ENCODE data around the gene ZNF138. TPM values are rescaled to one million over a fixed set of nuclear protein-coding genes. Genes with fewer than 3 reads are reported as not detected.

Gene ZNF138
- total and polyA plus RNA-seq, 2 of the 8 experiments (the other 6 are each of a cell fraction or from before 2014, with no cell fraction given): 7.5 to 22.6 TPM

DNA sequence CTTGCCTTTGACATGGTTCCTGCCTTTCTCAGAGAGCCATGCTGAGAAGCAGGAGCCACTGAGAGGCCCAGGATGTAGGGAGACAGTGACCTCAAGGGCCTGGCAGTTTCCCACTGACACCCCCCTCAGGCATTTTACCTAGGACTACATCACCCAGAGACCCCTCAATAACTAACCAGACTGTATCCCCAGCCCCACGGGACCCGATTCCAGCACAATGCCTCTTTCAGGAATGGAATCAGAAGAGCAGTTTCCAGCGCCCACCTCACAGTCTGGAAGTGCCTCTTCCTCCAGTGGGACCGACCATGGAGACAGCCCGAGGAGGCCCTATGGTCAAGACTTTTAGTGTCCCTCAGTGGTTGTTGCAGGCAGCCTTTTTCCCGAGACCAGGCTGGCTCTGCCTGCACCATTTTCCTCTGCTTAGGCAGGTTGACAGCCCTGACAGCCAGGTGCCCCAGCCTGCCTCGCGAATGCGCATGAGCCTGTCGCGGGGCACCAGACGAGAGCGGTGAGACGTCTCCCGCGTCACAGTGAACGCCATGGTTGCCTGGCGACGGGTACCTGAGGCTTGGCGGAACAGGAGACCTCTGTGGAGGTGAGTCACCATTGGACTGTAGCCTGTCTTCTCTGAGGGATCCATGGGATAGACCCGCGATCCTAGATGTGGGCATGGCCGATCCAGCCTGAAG is 80.5 kb downstream of the ZNF138 start:
- peaks cover 2 to 44% of the 10 kb centered on the region in 2 experiments; a peak in 2 of 4 replicates for H3K9me3 ChIP-seq (ENCODE audit: insufficient read depth in 2 of 2, low read depth in 1 of 2, low read length in 1 of 2)
- no peak for TF ChIP-seq RFX5 (IDR thresholded peaks at IDR 0.05; ENCODE audit: borderline replicate concordance, low read depth, low read length)
- no peak for TF ChIP-seq SRF (IDR thresholded peaks at IDR 0.05; ENCODE audit: low read depth, low read length)
- TF ChIP-seq RNF2 (IDR thresholded peaks at IDR 0.05; ENCODE audit: borderline replicate concordance, low read depth, low read length, missing control alignments, poor library complexity, severe bottlenecking): no peak
- TF ChIP-seq, protein P1, sequence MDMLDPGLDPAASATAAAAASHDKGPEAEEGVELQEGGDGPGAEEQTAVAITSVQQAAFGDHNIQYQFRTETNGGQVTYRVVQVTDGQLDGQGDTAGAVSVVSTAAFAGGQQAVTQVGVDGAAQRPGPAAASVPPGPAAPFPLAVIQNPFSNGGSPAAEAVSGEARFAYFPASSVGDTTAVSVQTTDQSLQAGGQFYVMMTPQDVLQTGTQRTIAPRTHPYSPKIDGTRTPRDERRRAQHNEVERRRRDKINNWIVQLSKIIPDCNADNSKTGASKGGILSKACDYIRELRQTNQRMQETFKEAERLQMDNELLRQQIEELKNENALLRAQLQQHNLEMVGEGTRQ (IDR thresholded peaks at IDR 0.05; ENCODE audit: low read length): no peak
- no peak for TF ChIP-seq CREB1 (IDR thresholded peaks at IDR 0.05)
- TF ChIP-seq FOSL1 (IDR thresholded peaks at IDR 0.05; ENCODE audit: insufficient read depth, low read depth, low read length): no peak
- no peak for TF ChIP-seq SP4 (IDR thresholded peaks at IDR 0.05; ENCODE audit: low read length)
- TF ChIP-seq GABPA (IDR thresholded peaks at IDR 0.05; ENCODE audit: borderline replicate concordance, insufficient read depth, low read length): no peak
- no peak overlapping the region for H3K4me2 ChIP-seq (ENCODE audit: insufficient read depth in 1 of 2, low read depth in 2 of 2, low read length in 2 of 2)
- H3K23ac ChIP-seq (ENCODE audit: insufficient read length): no peak overlapping the region
- no peaks in the 10 kb centered on the region; a peak in 1 of 7 replicates for H3K4me1 ChIP-seq (replicated peaks in 1 of 4; ENCODE audit: control insufficient read depth in 3 of 4, insufficient read depth in 4 of 4, low read length in 3 of 4)
- H3K36me3 ChIP-seq (ENCODE audit: control insufficient read depth in 2 of 4, insufficient read depth in 4 of 4, low read length in 3 of 4): no peaks in the 10 kb centered on the region
- peak in 1 of 2 experiments; percentile 27 for DNase-seq (ENCODE audit: low read depth in 1 of 2, low spot score in 2 of 2)
- H4K8ac ChIP-seq (ENCODE audit: extremely low read depth, insufficient read depth, low read length): no peak overlapping the region
- no peak overlapping the region for H4K91ac ChIP-seq (replicated peaks; ENCODE audit: insufficient read length, low read length)
- H3K27me3 ChIP-seq (replicated peaks in 1 of 4; ENCODE audit: control insufficient read depth in 3 of 4, extremely low read depth in 1 of 4, insufficient read depth in 3 of 4, low read length in 3 of 4): peaks cover 0 to 7% (median 6%) of the 10 kb centered on the region in 4 experiments; a peak in 5 of 7 replicates
- no peak overlapping the region for H2BK5ac ChIP-seq (ENCODE audit: low read depth, low read length)
- H3K4ac ChIP-seq (replicated peaks; ENCODE audit: insufficient read length, low read depth, low read length): no peak overlapping the region
- H2AK5ac ChIP-seq (ENCODE audit: low read depth, low read length): no peak overlapping the region
- ChIA-PET POLR2A (ENCODE audit: partially characterized antibody) (no interaction called here), CTCF (ENCODE audit: partially characterized antibody) (no interaction called here)
- H3K79me2 ChIP-seq (ENCODE audit: control insufficient read depth in 1 of 2, insufficient read depth in 2 of 2, low read length in 2 of 2): no peaks in the 10 kb centered on the region
- no peak overlapping the region for H3K4me3 ChIP-seq (ENCODE audit: extremely low read depth in 1 of 4, insufficient read depth in 2 of 4, low read depth in 3 of 4, low read length in 4 of 4)
- no peaks in the 10 kb centered on the region; the same call in 1 of the 2 replicates for H3K79me1 ChIP-seq (ENCODE audit: low read depth, low read length)
- no peak overlapping the region for H2BK20ac ChIP-seq (ENCODE audit: low read length)
- no peak overlapping the region for H2BK120ac ChIP-seq (replicated peaks; ENCODE audit: low read depth, low read length)
- H2AFZ ChIP-seq (ENCODE audit: low read length): no peak overlapping the region
- FAIRE-seq: no peak
- H4K20me1 ChIP-seq (replicated peaks in 1 of 2; ENCODE audit: control insufficient read depth in 1 of 2, insufficient read depth in 2 of 2, low read length in 2 of 2): no peaks in the 10 kb centered on the region
- no peak overlapping the region for H2BK12ac ChIP-seq (ENCODE audit: low read depth, low read length)
- WGBS, 2 experiments (ENCODE audit: extremely low coverage in 1 of 2, insufficient coverage in 1 of 2, insufficient read length in 1 of 2, insufficient replicate concordance in 2 of 2, low coverage in 1 of 2, low lambda C conversion rate in 2 of 2, missing lambda C conversion rate in 1 of 2): 88% methylated on average over 21 of the region's 23 CpGs; no CpG with 5 or more reads in 1 of the 2 experiments
- H4K5ac ChIP-seq (ENCODE audit: insufficient read length, low read depth, low read length): no peak overlapping the region
- no peak overlapping the region for H3K27ac ChIP-seq (ENCODE audit: low read depth, low read length)
- no peaks in the 10 kb centered on the region for H3K23me2 ChIP-seq (ENCODE audit: low read depth, low read length)
- H2BK15ac ChIP-seq (ENCODE audit: low read length): no peak overlapping the region
- H3K18ac ChIP-seq (ENCODE audit: extremely low read depth, low read length): no peak overlapping the region
- no peak overlapping the region for H3K56ac ChIP-seq (replicated peaks; ENCODE audit: insufficient read length, low read depth, low read length)
- H3K14ac ChIP-seq (ENCODE audit: insufficient read length): no peak overlapping the region
- H3K9ac ChIP-seq (replicated peaks in 1 of 4; ENCODE audit: extremely low read depth in 1 of 4, low read depth in 3 of 4, low read length in 3 of 4): no peak overlapping the region
